ENCODE results near the gene SH2D4B.

Gene SH2D4B

GRCh38 chr10:80537736-80538480 is at the start of gene SH2D4B:
Gene SH2D4B, plus strand, starts transcription at chr10:80537902. Its CDS starts 430 bp downstream, at chr10:80538332.
- Mint-ChIP-seq H3K27ac (peak within 1 kb of the TSS; percentile 94), H3K9me3 (no peaks in the 10 kb centered on the region), H3K36me3 (ENCODE audit: low read depth) (no peaks in the 10 kb centered on the region), H3K4me3 (no peak within 1 kb of the TSS), H3K27me3 (peaks cover 2% of the 10 kb centered on the region), H3K4me1 (ENCODE audit: low read depth) (peaks cover 24% of the 10 kb centered on the region)
- intact Hi-C loops (cut with micrococcal nuclease), result loop anchor here (5.0 kb wide), 1 partner anchor 59 kb away; no protein-coding TSS in a partner anchor

GRCh38 chr10:80488539-80489066 is 49.1 kb upstream of the SH2D4B start:
- peaks cover 64% of the 10 kb centered on the region for H3K36me3 Mint-ChIP-seq (ENCODE audit: low read depth)
- peak overlapping the region; percentile 88 for H3K27ac Mint-ChIP-seq

DNA sequence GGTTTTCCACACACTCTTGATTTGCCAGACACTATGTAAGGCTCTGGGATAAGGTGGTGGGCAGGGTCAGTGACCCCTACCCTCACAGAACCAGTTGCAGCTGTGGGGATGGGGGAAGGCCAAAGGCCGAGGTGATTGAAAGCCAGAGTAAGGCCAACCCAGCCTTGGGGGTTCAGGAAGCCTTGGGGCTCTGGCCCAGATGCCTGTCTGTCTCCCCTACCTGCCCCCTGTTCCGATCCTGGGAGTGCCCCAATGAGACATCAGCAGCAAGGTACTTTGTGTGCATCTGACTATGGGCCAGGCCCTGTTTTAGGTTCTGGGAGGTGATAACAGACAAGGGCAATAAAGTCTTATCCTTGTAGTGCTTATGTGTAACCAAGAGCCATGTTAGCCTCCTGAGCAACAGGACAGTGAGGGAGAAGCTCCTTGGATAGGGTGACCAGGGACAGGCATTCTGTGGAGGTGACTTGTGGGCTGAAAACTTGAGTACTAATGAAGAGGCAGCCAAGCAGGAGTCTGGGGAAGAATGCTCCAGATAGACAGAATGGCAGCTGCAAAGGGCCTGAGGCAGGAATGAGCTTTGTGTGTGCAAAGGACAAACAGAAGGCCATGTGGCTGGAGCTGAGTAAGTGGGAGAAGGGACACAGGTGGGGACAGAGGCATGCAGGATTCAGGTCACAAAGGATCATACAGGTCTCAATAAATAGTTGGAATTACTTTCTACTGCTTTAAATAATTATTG is 48.2 kb upstream of the SH2D4B start:
- intact Hi-C loops (cut with micrococcal nuclease), result no loop called here
- Mint-ChIP-seq H3K36me3 (ENCODE audit: low read depth) (peaks cover 71% of the 10 kb centered on the region), H3K27me3 (no peaks in the 10 kb centered on the region), H3K27ac (peak overlapping the region; percentile 28), H3K4me3 (no peak overlapping the region), H3K9me3 (no peaks in the 10 kb centered on the region), H3K4me1 (ENCODE audit: low read depth) (peaks cover 91% of the 10 kb centered on the region)

More at GRCh38 chr10:80488539-80489066, 49.1 kb upstream of the SH2D4B start:
- intact Hi-C loops (cut with micrococcal nuclease), result no loop called here
- Mint-ChIP-seq H3K9me3 (no peaks in the 10 kb centered on the region), H3K27me3 (no peaks in the 10 kb centered on the region), H3K4me3 (no peak overlapping the region), H3K4me1 (ENCODE audit: low read depth) (peaks cover 91% of the 10 kb centered on the region)

DNA sequence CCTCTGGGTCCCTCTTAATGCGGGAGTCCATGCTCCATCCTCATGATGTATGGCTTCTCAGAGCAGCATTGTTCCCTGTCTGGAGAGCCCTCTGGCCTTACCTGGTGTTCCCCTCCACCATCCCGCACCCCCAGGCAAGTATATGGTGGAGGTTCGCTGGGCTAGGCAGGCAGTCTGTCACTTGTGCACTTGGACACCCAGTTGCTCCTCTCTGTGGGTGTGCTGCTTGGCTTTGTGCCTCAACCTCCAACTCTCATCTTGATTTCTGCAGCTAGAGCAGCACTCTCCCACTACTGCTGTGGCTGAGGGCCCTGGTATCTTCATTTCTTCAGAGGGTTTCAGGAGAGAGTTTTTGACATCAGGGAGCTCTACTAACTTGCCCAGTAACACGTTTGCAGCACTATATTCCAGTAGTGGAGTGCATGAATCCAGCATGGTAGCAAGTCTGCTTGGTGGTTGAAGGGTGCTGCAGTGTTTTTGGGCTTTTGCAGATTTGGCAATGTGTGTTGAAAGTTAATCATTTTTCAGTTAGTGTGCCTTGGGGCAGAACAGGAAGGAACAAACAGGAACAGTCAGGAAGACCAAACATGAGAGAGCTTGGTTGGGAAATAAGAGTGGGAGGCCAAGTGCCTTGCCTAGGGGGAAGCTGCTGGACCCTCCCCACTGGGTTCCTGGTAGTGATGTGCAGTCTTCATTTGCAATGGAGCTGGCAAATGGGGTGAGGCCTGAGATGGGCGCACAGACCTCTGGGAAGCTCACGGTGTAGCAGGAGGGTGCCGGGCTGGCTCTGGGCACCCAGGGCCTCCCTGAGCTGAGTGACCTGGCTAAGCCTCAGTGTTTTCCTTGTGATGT is 46.2 kb upstream of the SH2D4B start:
- Mint-ChIP-seq H3K9me3 (no peaks in the 10 kb centered on the region), H3K4me1 (ENCODE audit: low read depth) (peaks cover 88% of the 10 kb centered on the region), H3K36me3 (ENCODE audit: low read depth) (peaks cover 77% of the 10 kb centered on the region), H3K27ac (peak overlapping the region; percentile 28), H3K27me3 (no peaks in the 10 kb centered on the region), H3K4me3 (no peak overlapping the region)
- intact Hi-C loops (cut with micrococcal nuclease), result loop anchor here (1.0 kb wide), 1 partner anchor 8 kb away; no protein-coding TSS in a partner anchor

- H3K4me3 Mint-ChIP-seq, result no peak overlapping the region
These were observed 44.7 kb upstream of the SH2D4B start for GRCh38 chr10:80492848-80493521.

DNA sequence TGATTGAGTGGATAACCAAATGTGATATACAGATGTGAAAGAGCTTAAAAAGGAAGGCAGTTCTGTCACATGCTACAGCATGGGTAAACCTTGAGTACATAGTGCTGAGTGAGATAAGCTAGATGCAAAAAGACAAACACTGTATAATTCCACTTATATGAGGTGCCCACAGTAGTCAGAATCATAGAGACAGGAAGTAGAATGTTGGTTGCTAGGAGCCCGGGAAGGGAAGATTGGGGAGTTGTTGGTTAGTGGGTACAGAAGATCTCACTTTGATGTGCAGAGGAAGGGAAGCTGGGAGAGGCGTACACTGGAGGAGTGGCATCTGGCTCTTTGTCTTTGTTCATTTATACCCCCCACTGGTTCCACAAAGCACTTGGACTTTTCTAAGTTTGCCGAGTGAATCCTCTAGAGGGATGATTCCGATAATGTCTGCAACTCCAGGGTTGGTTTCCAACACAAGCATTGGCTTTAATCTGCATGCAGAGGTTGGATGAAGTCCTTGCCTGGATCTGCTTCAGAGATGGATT is 44.1 kb upstream of the SH2D4B start:
- intact Hi-C loops (cut with micrococcal nuclease), result no loop called here
- Mint-ChIP-seq H3K27me3 (no peaks in the 10 kb centered on the region), H3K36me3 (ENCODE audit: low read depth) (peaks cover 84% of the 10 kb centered on the region), H3K27ac (peak overlapping the region; percentile 61), H3K4me1 (ENCODE audit: low read depth) (peaks cover 88% of the 10 kb centered on the region), H3K9me3 (no peaks in the 10 kb centered on the region), H3K4me3 (no peak overlapping the region)

More at GRCh38 chr10:80492848-80493521, 44.7 kb upstream of the SH2D4B start:
- peaks cover 88% of the 10 kb centered on the region for H3K4me1 Mint-ChIP-seq (ENCODE audit: low read depth)
- intact Hi-C loops (cut with micrococcal nuclease), result no loop called here
- peaks cover 85% of the 10 kb centered on the region for H3K36me3 Mint-ChIP-seq (ENCODE audit: low read depth)
- no peaks in the 10 kb centered on the region for H3K9me3 Mint-ChIP-seq
- H3K27me3 Mint-ChIP-seq, result no peaks in the 10 kb centered on the region
- peak overlapping the region; percentile 61 for H3K27ac Mint-ChIP-seq

DNA sequence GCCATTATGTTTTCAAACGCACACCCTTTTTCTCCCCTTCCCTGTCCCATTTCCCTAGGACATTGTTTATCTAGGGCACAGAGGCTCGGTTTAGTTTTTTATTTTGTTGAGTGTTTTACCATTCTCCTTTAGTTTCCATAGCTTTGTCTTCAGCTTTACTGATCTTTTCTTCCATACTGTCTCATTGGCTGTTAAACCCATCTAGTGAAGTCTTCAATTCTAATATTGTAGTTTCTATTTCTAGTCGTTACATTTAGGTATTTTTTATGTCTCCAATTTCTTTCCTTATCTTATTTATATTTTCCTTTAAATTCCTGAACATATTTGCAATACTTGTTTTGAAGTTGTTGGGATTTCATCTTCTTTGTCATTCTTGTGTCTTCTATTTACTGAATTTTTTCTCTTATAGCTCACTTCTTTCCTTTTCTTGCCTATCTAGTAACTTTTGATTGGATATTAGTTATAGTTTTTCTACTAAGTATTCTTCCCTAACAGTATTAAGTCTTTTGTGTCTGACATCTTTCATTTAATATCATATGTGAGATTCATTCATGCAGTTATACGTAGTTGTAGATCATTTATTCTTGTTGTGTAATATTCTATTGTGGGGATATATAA is 41.0 kb upstream of the SH2D4B start:
- intact Hi-C loops (cut with micrococcal nuclease), result loop anchor here (5.0 kb wide), 1 partner anchor 34 kb away; no protein-coding TSS in a partner anchor
- peak overlapping the region; percentile 81 for H3K27ac Mint-ChIP-seq
- no peaks in the 10 kb centered on the region for H3K9me3 Mint-ChIP-seq
- no peaks in the 10 kb centered on the region for H3K27me3 Mint-ChIP-seq
- no peak overlapping the region for H3K4me3 Mint-ChIP-seq
- peaks cover 88% of the 10 kb centered on the region for H3K4me1 Mint-ChIP-seq (ENCODE audit: low read depth)
- peaks cover 60% of the 10 kb centered on the region for H3K36me3 Mint-ChIP-seq (ENCODE audit: low read depth)

GRCh38 chr10:80497187-80498077 is 40.3 kb upstream of the SH2D4B start:
- Mint-ChIP-seq H3K4me1 (ENCODE audit: low read depth) (peaks cover 90% of the 10 kb centered on the region), H3K27ac (peak overlapping the region; percentile 81), H3K36me3 (ENCODE audit: low read depth) (peaks cover 60% of the 10 kb centered on the region)

DNA sequence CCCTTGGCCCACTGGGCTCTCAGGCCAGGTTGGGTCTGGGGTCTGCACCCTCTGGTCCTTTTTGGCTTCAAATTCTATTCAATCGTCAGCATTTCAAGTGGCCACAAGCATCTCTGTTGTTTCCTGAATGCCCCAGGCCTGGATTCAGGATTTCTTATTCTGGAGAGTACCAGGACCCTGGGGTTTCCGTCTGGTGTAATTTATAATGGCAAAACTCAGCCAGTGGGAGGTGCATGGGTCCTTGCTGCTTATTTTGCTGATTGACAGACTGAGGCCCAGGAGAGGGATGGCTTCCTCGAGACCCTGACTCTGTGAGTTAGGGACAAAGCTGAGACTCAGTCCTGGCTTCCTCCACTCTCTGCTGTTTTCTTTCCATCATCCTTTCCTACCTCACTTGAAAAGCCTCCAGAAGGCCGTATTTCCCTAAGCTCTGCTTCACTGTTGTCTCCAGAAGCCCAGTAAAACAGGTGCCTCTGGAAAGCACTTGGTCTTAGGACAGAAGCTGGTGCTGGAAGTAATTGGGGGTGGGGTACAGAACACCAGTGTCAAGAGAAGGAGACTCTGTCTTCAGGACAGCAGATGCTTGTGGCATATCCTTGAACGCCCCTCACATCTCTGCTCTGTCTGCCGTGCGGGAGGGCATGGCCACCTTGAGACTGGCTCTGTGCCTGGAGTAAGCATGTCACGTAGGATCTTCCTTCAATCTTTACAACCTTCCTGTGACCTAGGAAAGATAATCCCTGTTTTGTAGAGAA is 39.4 kb upstream of the SH2D4B start:
- Mint-ChIP-seq H3K9me3 (no peaks in the 10 kb centered on the region), H3K4me3 (peak overlapping the region; percentile 15), H3K27me3 (no peaks in the 10 kb centered on the region), H3K27ac (peak overlapping the region; percentile 81), H3K4me1 (ENCODE audit: low read depth) (peaks cover 97% of the 10 kb centered on the region), H3K36me3 (ENCODE audit: low read depth) (peaks cover 60% of the 10 kb centered on the region)
- intact Hi-C loops (cut with micrococcal nuclease), result loop anchor here (5.0 kb wide), 1 partner anchor 36 kb away; no protein-coding TSS in a partner anchor

More at GRCh38 chr10:80497187-80498077, 40.3 kb upstream of the SH2D4B start:
- Mint-ChIP-seq H3K27me3 (no peaks in the 10 kb centered on the region), H3K9me3 (no peaks in the 10 kb centered on the region), H3K4me3 (peak overlapping the region; percentile 13)
- intact Hi-C loops (cut with micrococcal nuclease), result loop anchor here (5.0 kb wide), 1 partner anchor 35 kb away; no protein-coding TSS in a partner anchor

GRCh38 chr10:80498833-80499741 is 38.6 kb upstream of the SH2D4B start:
- peak overlapping the region; percentile 81 for H3K27ac Mint-ChIP-seq
- H3K4me1 Mint-ChIP-seq (ENCODE audit: low read depth), result peaks cover 97% of the 10 kb centered on the region
- intact Hi-C loops (cut with micrococcal nuclease), result loop anchor here (1.0 to 5.0 kb wide), 2 partner anchors 8 to 37 kb away; no protein-coding TSS in a partner anchor
- H3K9me3 Mint-ChIP-seq, result no peaks in the 10 kb centered on the region
- H3K4me3 Mint-ChIP-seq, result peak overlapping the region; percentile 15
- no peaks in the 10 kb centered on the region for H3K27me3 Mint-ChIP-seq
- peaks cover 51% of the 10 kb centered on the region for H3K36me3 Mint-ChIP-seq (ENCODE audit: low read depth)
